Stimulated activated naive CD8-positive, alpha-beta T cell treated with anti-CD3 and anti-CD28 coated beads, Interleukin-15, Interleukin-2, amounts not matched to agents 100 U/mL and 50 U/mL, for 24 hours (primary cell): ENCODE results near the gene PGA3.
A peak's percentile ranks its signal among the peaks of the same experiment; 100 is the strongest.
"Not testable (repeated sequence)": the region's sequence is repeated elsewhere in the genome, so short reads cannot be mapped to it uniquely, and the experiment has no call there.

Experiments
- ATAC-seq: fragments of 150-1000 bp; cut with Tn5 transposase; one replicate; pipeline ENCODE4 v1.10.0; 2021
- DNase-seq: peaks from one replicate; pipeline ENCODE4 v3.0.0; 2021

Gene PGA3

DNA sequence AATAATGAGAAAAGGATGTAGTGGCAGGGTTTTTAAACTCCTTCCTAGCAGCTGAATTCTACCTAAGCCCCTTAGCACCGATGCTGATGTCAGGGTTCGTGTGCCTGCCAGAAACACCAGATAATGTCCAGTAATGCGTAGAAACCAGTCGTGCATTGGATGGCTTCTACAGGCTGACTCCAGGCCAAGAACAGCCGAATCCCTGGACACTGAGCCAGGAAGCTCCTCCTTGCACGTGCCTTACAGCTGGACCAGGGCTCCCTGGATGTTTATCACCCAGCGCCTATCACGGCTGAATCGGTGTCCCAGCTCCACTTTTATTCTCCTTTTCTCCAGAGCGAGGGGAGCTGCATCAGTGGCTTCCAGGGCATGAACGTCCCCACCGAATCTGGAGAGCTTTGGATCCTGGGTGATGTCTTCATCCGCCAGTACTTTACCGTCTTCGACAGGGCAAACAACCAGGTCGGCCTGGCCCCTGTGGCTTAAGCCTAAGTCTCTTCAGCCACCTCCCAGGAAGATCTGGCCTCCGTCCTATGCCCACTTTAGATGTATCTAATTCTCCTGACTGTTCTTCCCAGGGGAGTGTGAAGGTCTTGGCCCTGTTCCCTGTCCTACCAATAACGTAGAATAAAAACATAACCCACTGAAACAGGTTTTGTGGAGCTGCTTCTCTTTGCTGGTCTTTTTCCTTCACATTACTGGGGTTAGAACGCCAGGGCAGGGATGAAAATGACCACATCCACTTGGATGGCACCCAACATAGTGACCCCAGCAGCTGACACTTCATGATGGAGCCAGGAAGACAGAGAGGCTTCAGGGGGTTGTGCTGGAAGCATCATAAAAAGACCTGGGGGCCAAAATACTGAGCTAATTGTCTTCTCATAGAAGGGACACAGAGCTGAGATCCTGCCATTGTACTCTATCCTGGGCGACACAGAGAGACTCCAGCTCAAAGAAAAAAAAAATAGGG, 47.8 kb downstream of the PGA3 start:
- not testable (repeated sequence) for ATAC-seq, DNase-seq

DNA sequence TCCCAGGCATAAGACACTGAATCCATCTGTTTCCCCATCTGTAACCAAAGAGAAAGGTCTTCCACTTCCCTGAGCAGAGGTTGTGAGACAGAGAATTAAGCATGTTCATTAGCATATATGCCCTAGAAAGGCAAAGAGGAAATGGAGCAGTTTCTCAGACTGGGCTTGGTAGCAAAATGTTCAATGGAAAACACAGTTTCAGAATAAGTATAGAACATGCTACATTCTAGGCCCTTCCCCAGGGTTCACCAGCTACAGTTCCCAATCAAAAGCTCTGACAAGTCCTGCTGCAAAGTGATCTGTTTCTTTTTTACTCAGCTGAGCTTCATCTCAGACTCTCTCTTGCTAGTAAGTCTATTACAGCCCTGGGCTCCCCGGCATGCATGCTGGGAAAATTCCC, 49.0 kb downstream of the PGA3 start:
- ATAC-seq, DNase-seq: not testable (repeated sequence)

DNA sequence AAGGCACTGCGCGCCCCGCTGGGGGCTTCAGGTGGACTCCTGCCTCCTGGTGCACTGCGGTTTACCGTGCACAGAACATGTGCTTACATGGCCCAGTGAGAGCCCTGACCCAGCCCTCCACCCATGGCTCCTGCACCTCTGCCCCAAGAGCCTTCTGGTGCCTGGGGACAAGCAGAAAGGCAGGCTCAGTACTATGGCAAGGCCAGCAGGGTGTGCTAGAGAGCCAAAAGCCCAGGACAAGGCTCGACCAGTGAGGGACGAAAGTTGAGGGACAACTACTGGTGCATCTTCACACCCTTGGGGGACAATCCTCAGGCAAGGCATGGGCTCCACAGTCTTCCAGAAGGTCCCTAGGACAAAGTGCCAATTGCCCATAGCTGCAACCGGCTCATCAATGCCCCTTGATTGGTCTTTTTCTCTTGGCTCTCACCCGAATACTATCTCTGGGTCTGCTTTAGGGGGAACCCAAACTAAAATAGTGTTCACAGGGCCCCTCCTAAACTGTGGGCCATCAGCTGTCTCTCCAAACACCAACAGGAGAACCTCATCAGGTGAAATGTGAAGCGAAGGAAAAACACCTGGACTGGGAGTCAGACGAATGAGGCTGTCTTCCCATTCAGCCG, 51.2 kb downstream of the PGA3 start:
- ATAC-seq = peak; percentile 84

DNA sequence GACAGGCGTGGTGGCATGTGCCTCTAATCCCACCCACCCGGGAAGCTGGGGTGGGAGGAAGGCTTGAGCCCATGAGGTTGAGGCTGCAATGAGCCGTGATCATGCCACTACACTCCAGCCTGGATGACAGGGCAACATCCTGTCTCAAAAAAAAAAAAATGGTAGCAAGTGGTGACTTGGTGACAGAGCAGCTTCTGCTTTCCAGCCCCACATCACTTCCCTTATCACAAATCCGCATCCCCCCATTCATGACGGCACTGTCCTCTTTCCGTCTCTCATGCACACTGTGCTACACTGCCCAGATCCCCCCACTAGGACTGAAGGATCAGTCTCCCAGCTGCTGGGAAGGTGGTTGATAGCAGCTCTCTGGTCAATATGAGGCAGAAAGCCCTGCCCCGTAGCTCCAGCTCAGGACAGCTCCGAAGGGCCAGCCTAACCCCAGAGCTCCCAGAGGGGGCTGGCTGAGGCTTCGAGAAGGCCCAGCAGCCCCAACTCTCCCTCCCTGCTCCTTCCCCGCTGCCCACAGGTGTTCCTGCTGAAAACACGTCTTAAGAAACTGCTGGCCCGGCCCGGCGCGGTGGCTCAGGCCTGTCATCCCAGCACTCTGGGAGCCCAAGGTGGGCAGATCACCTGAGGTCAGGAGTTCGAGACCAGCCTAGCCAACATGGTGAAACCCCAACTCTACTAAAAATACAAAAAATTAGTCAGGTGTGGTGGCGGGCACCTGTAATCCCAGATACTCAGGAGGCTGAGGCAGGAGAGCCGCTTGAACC, 53.6 kb downstream of the PGA3 start:
- ATAC-seq (no peak), DNase-seq (no peak)

More for the DNA sequence above, 51.2 kb downstream of the PGA3 start:
- DNase-seq = peak; percentile 75

DNA sequence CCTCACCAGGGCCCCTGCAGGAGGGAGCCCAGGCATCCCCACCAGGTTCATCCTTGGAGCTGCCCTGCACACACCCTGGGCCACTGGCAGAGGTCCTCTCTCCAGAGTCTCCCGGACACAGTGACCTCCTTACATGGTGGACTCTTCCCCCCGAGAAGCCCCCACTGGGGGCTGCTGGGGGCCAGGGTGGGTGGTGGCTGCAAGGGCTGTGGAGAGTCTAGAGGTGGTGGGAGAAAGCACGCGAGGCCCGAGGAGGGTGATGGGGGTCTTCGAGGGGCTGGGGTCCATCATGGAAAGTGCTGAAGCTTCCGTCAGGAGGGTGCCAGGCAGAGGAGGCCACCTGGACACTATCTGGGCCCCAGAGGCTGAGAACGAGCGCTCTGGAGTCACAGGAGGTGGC, 55.2 kb downstream of the PGA3 start:
- peak; percentile 21 for ATAC-seq
- DNase-seq = no peak

DNA sequence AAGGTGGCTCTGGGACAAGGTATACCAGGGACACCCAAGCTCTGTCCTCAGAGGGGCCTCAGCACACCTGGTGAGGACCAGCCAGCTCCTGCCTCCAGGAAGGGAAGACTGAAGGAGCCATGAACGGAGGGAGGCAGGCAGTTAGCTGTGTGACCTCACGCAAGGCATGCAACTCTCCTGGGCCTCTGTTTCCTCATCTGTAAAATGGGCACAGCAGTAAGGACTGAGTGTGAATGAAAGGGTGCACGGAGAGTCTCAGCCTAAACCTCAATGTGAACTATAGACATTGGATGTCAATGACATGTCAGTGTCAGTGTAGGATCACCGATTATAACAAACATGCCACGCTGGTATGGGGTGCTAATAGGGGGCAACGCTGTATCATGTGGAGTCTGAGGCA, 56.0 kb downstream of the PGA3 start:
- ATAC-seq = no peak

More for the DNA sequence above, 56.0 kb downstream of the PGA3 start:
- DNase-seq = no peak
